IMR-90 (cell line): ENCODE measurements around the gene KRT86.

Experiments used
- CEBPB ChIP-seq: IDR thresholded peaks from 2 replicates; pipeline ENCODE4 v1.6.1; 2012; ENCODE audit warnings: low read depth, low read length, improper control_type of control experiment
- CTCF ChIP-seq: conservative IDR thresholded peaks from 2 replicates; pipeline ENCODE4 v1.5.1; 2012; ENCODE audit warnings: mild to moderate bottlenecking, low read depth, low read length, improper control_type of control experiment
- POLR2A ChIP-seq: IDR thresholded peaks from 2 replicates; pipeline ENCODE4 v1.6.1; 2012; ENCODE audit warnings: mild to moderate bottlenecking, low read depth, low read length
- RFX5 ChIP-seq: IDR thresholded peaks from 2 replicates; pipeline ENCODE4 v1.8.0; 2012; ENCODE audit warnings: low read depth, mild to moderate bottlenecking, low read length, moderate library complexity

DNA sequence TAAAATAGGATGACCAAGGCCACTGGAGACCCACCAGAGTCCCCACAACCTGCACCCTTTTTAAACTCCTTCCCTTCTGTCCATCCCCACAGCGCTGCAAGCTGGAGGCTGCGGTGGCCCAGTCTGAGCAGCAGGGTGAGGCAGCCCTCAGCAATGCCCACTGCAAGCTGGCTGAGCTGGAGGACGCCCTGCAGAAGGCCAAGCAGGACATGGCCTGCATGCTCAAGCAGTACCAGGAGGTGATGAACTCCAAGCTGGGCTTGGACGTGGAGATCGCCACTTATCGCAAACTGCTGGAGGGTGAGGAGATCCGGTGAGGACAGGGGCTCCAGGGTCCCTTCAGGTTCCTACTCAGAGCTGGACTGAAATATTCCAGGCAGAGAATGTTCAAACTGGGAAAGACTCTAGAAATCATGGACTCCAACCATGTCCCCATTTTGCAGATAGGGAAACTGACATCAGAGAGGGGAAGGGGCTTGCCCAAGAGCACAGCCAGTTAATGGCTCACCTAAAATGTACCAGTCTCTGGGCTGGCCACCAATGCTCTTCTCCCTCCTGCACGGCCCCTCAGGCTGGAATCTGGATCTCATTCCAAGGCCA, 75.7 kb downstream of the KRT86 start:
- TF ChIP-seq CTCF (no peak), RFX5 (no peak), POLR2A (no peak), CEBPB (no peak)
